Keratinocyte (primary cell): ENCODE data around the gene FAM20C. TPM values are rescaled to one million over a fixed set of nuclear protein-coding genes. Genes with fewer than 3 reads are reported as not detected.

Source experiments
- DNase-seq: peaks from one replicate; pipeline ENCODE4 v3.0.0-alpha.2; 2011; ENCODE audit warnings: low read depth, missing footprints, low spot score
- FAIRE-seq: peaks from 2 replicates; lab custom pipeline; 2011; peaks lifted over from hg19 to GRCh38; lab: Jason Lieb, UNC
- H2AFZ ChIP-seq: 2 replicates; pipeline ENCODE4 v1.6.0; 2012; ENCODE audit warnings: low read length, control low read depth, inconsistent platforms; ENCODE audit not compliant: control insufficient read depth
- H3K27ac ChIP-seq: 2 replicates; pipeline ENCODE4 v1.5.1; 2011; ENCODE audit warnings: low read length; ENCODE audit not compliant: control insufficient read depth, insufficient read depth
- H3K27me3 ChIP-seq: 3 replicates; pipeline ENCODE4 v1.6.0; 2011; ENCODE audit warnings: low read length; ENCODE audit not compliant: control insufficient read depth, insufficient read depth; ENCODE audit errors: extremely low read depth
- H3K36me3 ChIP-seq, 2 experiments: 2 replicates in 1 of 2; 3 replicates in 1 of 2; pipeline ENCODE4 v1.5.1; 2011; ENCODE audit warnings: low read length in 2 of 2, mild to moderate bottlenecking in 1 of 2; ENCODE audit not compliant: control insufficient read depth in 2 of 2, insufficient read depth in 2 of 2; ENCODE audit errors: extremely low read depth in 1 of 2
- H3K4me1 ChIP-seq: 3 replicates; pipeline ENCODE4 v1.5.1; 2011; ENCODE audit warnings: low read length; ENCODE audit not compliant: control insufficient read depth, insufficient read depth; ENCODE audit errors: extremely low read depth
- H3K4me2 ChIP-seq: 3 replicates; pipeline ENCODE4 v1.6.0; 2011; ENCODE audit warnings: low read depth, low read length; ENCODE audit not compliant: control insufficient read depth, insufficient read depth; ENCODE audit errors: extremely low read depth
- H3K4me3 ChIP-seq, 3 experiments: fragments of 200-600 bp in 1 of 3; sonication (generic) in 1 of 3; 2 replicates in 2 of 3; 3 replicates in 1 of 3; pipeline ENCODE4 v1.5.1; 2011 to 2016; ENCODE audit warnings: low read length in 3 of 3, mild to moderate bottlenecking in 3 of 3, control low read depth in 2 of 3, inconsistent platforms in 1 of 3, low read depth in 1 of 3, mixed read lengths in 1 of 3, mixed run types in 1 of 3, moderate library complexity in 1 of 3; ENCODE audit not compliant: control insufficient read depth in 2 of 3, insufficient read depth in 2 of 3; ENCODE audit errors: extremely low read depth in 1 of 3
- H3K79me2 ChIP-seq: 2 replicates; pipeline ENCODE4 v1.6.0; 2012; ENCODE audit warnings: low read length; ENCODE audit not compliant: control insufficient read depth, insufficient read depth
- H3K9ac ChIP-seq: 3 replicates; pipeline ENCODE4 v1.6.0; 2011; ENCODE audit warnings: low read length; ENCODE audit not compliant: control insufficient read depth, insufficient read depth; ENCODE audit errors: extremely low read depth
- H3K9me1 ChIP-seq: 3 replicates; pipeline ENCODE4 v1.6.0; 2011; ENCODE audit warnings: low read length; ENCODE audit not compliant: control insufficient read depth, insufficient read depth; ENCODE audit errors: extremely low read depth
- H3K9me3 ChIP-seq: 2 replicates; pipeline ENCODE4 v1.5.1; 2012; ENCODE audit warnings: low read depth, low read length; ENCODE audit not compliant: control insufficient read depth
- H4K20me1 ChIP-seq: 3 replicates; pipeline ENCODE4 v1.6.0; 2011; ENCODE audit warnings: low read length; ENCODE audit not compliant: control insufficient read depth, insufficient read depth; ENCODE audit errors: extremely low read depth
- EZH2 ChIP-seq: IDR thresholded peaks from one replicate; pipeline ENCODE4 v1.6.1; 2012; ENCODE audit warnings: inconsistent platforms, mild to moderate bottlenecking, low read length, moderate library complexity
- dilution Hi-C: fragments of 300-500 bp; cut with MboI; formaldehyde crosslinking; loops from one replicate; pipeline ENCODE4 v1.7.0; 2020; ENCODE audit warnings: low sequenced_read_pairs; ENCODE audit not compliant: extremely low pct_ligation_motif_present
- polyA plus RNA-seq, 5 experiments: library from polyadenylated mRNA; depleted of rRNA in 3 of 5; stranded (reverse) in 3 of 5; stranded (forward) in 1 of 5; unstranded in 1 of 5; fragments of >200 nt; gene quantifications; 1 replicate in 1 of 5; 2 replicates in 3 of 5; 3 replicates in 1 of 5; pipeline versions ENCODE4 v1.2.1 to v1.2.3, GENCODE V29; 2011 to 2012; ENCODE audit warnings: missing spikeins in 2 of 5, low read depth in 1 of 5, low replicate concordance in 1 of 5
- TF ChIP-seq, protein P1 (sequence below), 3 experiments: IDR thresholded peaks in 1 of 3; conservative IDR thresholded peaks in 1 of 3; optimal IDR thresholded peaks in 1 of 3; 2 replicates in 2 of 3; 3 replicates in 1 of 3; pipeline versions ENCODE3 to v1.5.1; 2011; ENCODE audit warnings: low read length in 3 of 3, mild to moderate bottlenecking in 3 of 3, moderate library complexity in 2 of 3, control low read depth in 1 of 3, inconsistent platforms in 1 of 3; ENCODE audit not compliant: insufficient read depth in 2 of 3; ENCODE audit errors: extremely low read depth in 1 of 3

The FAM20C gene
- polyA plus RNA-seq, 1 donor (not counting 4 experiments of a cell fraction or from before 2014, with no cell fraction given), result 3.8 TPM

DNA sequence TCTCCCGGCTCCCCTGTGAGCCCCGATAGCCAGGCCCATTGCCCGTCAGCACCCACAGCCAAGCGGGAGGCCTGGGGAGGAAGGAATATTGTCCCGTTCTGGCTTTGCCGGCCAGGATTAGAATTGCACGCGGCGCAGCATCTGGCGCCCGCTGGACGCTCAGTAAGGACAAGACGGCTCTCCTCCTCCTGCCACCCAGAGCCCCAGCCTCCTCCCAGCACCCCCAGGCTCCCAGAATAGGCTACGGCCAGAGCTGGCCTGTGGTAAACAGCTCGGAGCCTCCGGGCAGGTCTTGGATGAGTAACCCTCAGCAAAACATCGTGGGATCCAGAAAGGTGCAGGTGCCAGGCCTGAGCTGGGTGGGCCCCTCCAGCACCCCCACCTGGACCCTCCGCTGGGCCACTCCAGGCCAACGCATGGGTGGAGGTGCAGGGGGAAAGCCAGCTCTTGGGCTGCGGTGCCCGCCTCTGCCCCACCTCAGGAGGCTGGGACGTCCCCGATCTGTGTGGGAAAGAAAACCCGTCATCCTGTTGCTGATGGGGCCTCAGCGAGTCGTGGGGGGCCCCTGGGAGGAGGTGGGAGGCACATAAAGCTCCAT is 5.8 kb upstream of the FAM20C start:
- Histone ChIP-seq H3K9me3 (no peaks in the 10 kb centered on the region), H3K36me3 (no peaks in the 10 kb centered on the region), H3K9me1 (no peaks in the 10 kb centered on the region), H3K9ac (no peak overlapping the region), H3K79me2 (no peaks in the 10 kb centered on the region), H3K27me3 (peaks cover 18% of the 10 kb centered on the region), H3K27ac (no peak overlapping the region), H2AFZ (no peak overlapping the region), H3K4me3 (no peak overlapping the region), H3K4me2 (no peak overlapping the region), H3K4me1 (peaks cover 6% of the 10 kb centered on the region), H4K20me1 (no peaks in the 10 kb centered on the region)
- TF ChIP-seq, protein P1, sequence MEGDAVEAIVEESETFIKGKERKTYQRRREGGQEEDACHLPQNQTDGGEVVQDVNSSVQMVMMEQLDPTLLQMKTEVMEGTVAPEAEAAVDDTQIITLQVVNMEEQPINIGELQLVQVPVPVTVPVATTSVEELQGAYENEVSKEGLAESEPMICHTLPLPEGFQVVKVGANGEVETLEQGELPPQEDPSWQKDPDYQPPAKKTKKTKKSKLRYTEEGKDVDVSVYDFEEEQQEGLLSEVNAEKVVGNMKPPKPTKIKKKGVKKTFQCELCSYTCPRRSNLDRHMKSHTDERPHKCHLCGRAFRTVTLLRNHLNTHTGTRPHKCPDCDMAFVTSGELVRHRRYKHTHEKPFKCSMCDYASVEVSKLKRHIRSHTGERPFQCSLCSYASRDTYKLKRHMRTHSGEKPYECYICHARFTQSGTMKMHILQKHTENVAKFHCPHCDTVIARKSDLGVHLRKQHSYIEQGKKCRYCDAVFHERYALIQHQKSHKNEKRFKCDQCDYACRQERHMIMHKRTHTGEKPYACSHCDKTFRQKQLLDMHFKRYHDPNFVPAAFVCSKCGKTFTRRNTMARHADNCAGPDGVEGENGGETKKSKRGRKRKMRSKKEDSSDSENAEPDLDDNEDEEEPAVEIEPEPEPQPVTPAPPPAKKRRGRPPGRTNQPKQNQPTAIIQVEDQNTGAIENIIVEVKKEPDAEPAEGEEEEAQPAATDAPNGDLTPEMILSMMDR (optimal IDR thresholded peaks at IDR 0.05 in 1 of 3, IDR thresholded peaks at IDR 0.05 in 1 of 3, conservative IDR thresholded peaks at IDR 0.05 in 1 of 3; ENCODE audit: extremely low read depth in 1 of 3, insufficient read depth in 2 of 3, low read length in 3 of 3), result no peak
- TF ChIP-seq EZH2, result no peak
- DNase-seq, result no peak
- dilution Hi-C loops, result no loop called here
- no peak for FAIRE-seq

DNA sequence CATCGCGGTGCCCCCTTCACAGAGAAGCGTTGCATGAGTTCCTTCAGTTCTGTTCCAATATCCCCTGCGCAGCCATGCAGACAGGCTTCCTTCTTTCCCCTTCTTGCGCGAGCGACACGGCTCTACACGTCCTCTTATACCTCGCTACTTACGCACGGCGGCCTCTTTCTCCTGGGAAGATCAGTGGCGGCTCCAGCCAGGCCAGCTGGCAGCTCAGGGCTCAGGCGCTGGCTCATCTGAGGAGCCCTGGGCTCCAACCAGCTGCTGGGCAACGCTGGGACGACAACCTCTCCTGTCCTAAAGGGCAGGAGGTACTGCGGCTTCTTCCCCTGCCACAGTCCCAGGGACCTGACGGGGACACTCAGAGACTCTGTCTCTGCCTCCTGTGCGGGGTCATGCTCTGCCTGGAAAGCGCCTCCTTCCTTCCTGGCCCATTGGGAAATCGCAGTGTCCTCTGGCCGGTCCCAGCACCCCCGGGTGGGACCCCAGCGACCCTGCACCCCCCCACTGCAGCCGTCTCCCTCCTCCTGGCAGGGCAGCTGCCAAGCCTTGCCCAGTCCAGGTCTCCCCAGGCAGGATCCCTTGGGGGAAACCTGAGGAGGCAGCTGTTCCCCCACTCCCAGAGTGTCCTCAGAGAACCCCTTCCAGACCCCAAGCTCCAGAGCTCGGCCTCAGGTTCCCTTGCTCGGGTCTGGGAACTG is 5.0 kb upstream of the FAM20C start:
- FAIRE-seq (no peak), DNase-seq (no peak)
- Histone ChIP-seq H4K20me1 (no peaks in the 10 kb centered on the region), H3K4me3 (no peak overlapping the region), H3K4me1 (peaks cover 7% of the 10 kb centered on the region), H3K9me1 (no peaks in the 10 kb centered on the region), H3K9ac (no peak overlapping the region), H3K36me3 (no peaks in the 10 kb centered on the region), H2AFZ (no peak overlapping the region), H3K9me3 (no peaks in the 10 kb centered on the region), H3K27ac (no peak overlapping the region), H3K4me2 (no peak overlapping the region), H3K27me3 (peaks cover 18% of the 10 kb centered on the region), H3K79me2 (no peaks in the 10 kb centered on the region)
- TF ChIP-seq, protein P1 (optimal IDR thresholded peaks at IDR 0.05 in 1 of 3, IDR thresholded peaks at IDR 0.05 in 1 of 3, conservative IDR thresholded peaks at IDR 0.05 in 1 of 3; ENCODE audit: extremely low read depth in 1 of 3, insufficient read depth in 2 of 3, low read length in 3 of 3), result no peak
- TF ChIP-seq EZH2, result no peak
- dilution Hi-C loops, result no loop called here
